ENCODE results near the gene FTCD.

DNA sequence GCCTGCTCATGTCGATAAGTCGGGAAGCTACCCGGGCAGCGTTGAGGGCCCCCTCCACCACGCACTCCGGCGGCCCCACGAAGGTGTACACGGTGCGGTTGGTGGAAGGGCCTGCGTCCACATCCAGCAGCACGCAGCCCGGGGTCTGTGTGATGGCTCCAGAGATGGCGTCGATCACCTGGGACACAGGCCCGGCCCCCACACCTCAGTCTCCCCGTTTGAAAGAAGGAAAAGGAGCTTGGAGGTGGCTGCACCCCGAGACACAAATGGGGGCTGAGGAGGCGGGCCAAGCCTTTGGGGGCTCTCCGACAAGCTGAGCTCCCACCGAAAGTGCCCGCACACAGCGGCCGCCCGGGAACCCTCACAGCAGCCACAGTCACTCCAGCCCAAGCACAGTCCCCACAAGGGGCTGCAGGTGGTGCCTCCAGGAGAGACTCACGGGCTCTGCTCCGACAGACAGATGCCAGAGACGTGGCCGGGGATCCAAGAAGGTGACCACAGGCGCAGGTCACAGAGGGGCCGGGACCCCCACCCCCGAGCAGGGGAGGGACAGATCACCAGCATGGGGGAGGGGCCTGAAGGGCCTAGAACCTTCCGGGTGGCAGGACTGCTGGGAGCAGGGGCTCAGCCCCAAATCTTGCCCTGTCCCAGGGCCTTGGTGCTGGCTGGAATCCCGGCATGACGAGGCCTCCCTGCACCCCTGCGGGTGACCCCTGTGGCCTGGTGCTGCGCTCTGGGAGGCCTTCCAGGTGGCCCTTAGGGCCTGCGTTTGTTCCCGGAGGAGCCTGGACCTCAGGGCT is 1.0 kb downstream of the FTCD start:
- TF ChIP-seq POLR2AphosphoS5 (IDR thresholded peaks at IDR 0.05; ENCODE audit: low read length), result no peak
- no peak for TF ChIP-seq POLR2A (IDR thresholded peaks at IDR 0.05; ENCODE audit: low read depth, low read length)
- no peak for TF ChIP-seq HDAC2 (IDR thresholded peaks at IDR 0.05)
- TF ChIP-seq, protein P1, sequence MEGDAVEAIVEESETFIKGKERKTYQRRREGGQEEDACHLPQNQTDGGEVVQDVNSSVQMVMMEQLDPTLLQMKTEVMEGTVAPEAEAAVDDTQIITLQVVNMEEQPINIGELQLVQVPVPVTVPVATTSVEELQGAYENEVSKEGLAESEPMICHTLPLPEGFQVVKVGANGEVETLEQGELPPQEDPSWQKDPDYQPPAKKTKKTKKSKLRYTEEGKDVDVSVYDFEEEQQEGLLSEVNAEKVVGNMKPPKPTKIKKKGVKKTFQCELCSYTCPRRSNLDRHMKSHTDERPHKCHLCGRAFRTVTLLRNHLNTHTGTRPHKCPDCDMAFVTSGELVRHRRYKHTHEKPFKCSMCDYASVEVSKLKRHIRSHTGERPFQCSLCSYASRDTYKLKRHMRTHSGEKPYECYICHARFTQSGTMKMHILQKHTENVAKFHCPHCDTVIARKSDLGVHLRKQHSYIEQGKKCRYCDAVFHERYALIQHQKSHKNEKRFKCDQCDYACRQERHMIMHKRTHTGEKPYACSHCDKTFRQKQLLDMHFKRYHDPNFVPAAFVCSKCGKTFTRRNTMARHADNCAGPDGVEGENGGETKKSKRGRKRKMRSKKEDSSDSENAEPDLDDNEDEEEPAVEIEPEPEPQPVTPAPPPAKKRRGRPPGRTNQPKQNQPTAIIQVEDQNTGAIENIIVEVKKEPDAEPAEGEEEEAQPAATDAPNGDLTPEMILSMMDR (IDR thresholded peaks at IDR 0.05 in 2 of 3, conservative IDR thresholded peaks at IDR 0.05 in 1 of 3; ENCODE audit: control insufficient read depth in 2 of 3, extremely low read depth in 1 of 3, insufficient read depth in 1 of 3, low read depth in 3 of 3, low read length in 3 of 3), result no peak
- TF ChIP-seq TAF1 (IDR thresholded peaks at IDR 0.05; ENCODE audit: borderline replicate concordance, low read depth, low read length), result no peak
- TF ChIP-seq ZNF274 (IDR thresholded peaks at IDR 0.05; ENCODE audit: insufficient read depth, insufficient read length), result no peak
- no peak for TF ChIP-seq MEF2B (IDR thresholded peaks at IDR 0.05; ENCODE audit: partially characterized antibody, poor library complexity, severe bottlenecking)
- no peak for TF ChIP-seq KAT2A (conservative IDR thresholded peaks at IDR 0.05; ENCODE audit: control insufficient read depth, low read depth, low read length)

All from GM12878 (cell line).